ENCODE data around the gene POU2F1. TPM values are rescaled to one million over a fixed set of nuclear protein-coding genes. Genes with fewer than 3 reads are reported as not detected.

POU2F1 gene
- total RNA-seq, 2 donors from 2014 or later, result 7.7 to 10.9 TPM

DNA sequence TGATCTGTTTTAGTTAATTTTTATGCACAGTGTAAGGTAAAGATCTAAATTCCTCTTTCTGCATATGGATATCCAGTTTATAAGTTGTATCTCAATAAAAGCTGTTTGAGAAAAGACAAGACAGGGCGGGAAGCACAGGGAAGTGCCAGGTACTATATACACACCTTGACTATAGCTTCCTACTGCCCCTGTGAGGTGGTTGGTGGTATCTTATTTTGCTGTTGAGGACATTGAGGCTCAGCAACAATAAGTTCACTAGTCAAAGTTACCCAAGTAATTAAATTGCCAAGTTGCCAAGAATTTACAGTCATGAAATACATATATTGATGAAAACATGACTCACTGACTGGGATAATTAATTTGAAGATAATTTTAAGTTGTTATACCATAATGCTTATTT lies 188.5 kb downstream of the POU2F1 start:
- Histone ChIP-seq H3K36me3 (peaks cover 23% of the 10 kb centered on the region), H3K27ac (no peak overlapping the region), H3K9me3 (no peaks in the 10 kb centered on the region), H3K4me1 (no peaks in the 10 kb centered on the region), H3K4me3 (no peak overlapping the region), H3K27me3 (no peaks in the 10 kb centered on the region)
- TF ChIP-seq, protein P1, sequence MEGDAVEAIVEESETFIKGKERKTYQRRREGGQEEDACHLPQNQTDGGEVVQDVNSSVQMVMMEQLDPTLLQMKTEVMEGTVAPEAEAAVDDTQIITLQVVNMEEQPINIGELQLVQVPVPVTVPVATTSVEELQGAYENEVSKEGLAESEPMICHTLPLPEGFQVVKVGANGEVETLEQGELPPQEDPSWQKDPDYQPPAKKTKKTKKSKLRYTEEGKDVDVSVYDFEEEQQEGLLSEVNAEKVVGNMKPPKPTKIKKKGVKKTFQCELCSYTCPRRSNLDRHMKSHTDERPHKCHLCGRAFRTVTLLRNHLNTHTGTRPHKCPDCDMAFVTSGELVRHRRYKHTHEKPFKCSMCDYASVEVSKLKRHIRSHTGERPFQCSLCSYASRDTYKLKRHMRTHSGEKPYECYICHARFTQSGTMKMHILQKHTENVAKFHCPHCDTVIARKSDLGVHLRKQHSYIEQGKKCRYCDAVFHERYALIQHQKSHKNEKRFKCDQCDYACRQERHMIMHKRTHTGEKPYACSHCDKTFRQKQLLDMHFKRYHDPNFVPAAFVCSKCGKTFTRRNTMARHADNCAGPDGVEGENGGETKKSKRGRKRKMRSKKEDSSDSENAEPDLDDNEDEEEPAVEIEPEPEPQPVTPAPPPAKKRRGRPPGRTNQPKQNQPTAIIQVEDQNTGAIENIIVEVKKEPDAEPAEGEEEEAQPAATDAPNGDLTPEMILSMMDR (IDR thresholded peaks at IDR 0.05), result peak in 1 of 2 donors; percentile 16
- DNase-seq (ENCODE audit: low spot score), result no peak

DNA sequence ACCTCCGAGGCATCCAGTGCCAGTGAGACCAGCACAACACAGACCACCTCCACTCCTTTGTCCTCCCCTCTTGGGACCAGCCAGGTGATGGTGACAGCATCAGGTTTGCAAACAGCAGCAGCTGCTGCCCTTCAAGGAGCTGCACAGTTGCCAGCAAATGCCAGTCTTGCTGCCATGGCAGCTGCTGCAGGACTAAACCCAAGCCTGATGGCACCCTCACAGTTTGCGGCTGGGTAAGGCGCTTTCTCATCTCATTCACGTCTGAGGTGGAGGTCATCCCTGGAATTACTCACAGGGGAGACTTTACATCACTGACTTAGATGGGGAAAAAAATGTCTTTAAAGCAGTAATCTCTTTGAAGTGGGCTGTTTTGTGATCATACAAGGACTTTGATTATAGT lies 191.4 kb downstream of the POU2F1 start:
- Histone ChIP-seq H3K4me3 (no peak overlapping the region), H3K4me1 (no peaks in the 10 kb centered on the region), H3K36me3 (peaks cover 41% of the 10 kb centered on the region), H3K9me3 (no peaks in the 10 kb centered on the region), H3K27me3 (no peaks in the 10 kb centered on the region), H3K27ac (no peak overlapping the region)
- TF ChIP-seq, protein P1 (IDR thresholded peaks at IDR 0.05), result no peak
- no peak for DNase-seq (ENCODE audit: low spot score)

DNA sequence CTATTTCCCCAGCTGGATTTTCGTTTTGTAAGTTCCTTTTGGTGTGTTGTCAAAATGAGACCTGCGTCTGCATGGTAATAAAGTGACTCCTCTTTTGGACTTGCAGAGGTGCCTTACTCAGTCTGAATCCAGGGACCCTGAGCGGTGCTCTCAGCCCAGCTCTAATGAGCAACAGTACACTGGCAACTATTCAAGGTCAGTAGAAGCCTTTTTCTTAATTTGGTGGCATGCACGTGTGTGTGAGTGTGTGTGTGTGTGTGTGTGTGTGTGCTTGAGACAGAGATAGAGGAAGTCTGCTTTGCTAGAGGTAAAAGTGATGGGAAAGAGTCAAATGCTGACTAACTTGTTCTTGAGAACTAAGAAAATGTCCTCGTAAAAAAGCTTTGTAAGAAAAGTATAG lies 192.2 kb downstream of the POU2F1 start:
- no peak overlapping the region for H3K27ac ChIP-seq
- H3K4me1 ChIP-seq, result no peaks in the 10 kb centered on the region
- no peaks in the 10 kb centered on the region for H3K9me3 ChIP-seq
- no peak for DNase-seq (ENCODE audit: low spot score)
- H3K27me3 ChIP-seq, result no peaks in the 10 kb centered on the region
- TF ChIP-seq, protein P1 (IDR thresholded peaks at IDR 0.05), result no peak
- peaks cover 41% of the 10 kb centered on the region for H3K36me3 ChIP-seq
- no peak overlapping the region for H3K4me3 ChIP-seq

DNA sequence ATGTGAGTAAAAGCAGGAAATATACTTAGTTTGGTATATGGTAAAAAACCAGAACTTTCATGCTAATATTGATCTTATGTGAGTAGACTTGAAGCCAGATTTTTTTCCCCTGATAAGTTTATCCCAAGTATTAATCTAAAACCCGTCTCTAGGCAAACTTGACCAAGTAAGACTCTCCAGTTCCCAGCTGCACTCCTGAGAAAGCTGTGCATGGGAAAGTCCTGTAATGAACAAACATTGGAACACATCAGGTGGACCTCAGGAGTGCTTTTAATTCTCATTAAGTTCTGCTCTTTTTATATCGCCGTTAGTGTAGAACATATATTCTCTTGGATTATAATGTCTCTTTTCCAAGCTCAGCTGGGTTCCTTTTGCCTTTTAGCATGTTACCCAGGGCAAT lies 192.6 kb downstream of the POU2F1 start:
- no peak for DNase-seq (ENCODE audit: low spot score)
- Histone ChIP-seq H3K9me3 (no peaks in the 10 kb centered on the region), H3K4me1 (no peaks in the 10 kb centered on the region), H3K36me3 (peaks cover 41% of the 10 kb centered on the region), H3K4me3 (no peak overlapping the region), H3K27ac (no peak overlapping the region), H3K27me3 (no peaks in the 10 kb centered on the region)
- TF ChIP-seq, protein P1 (IDR thresholded peaks at IDR 0.05), result no peak

DNA sequence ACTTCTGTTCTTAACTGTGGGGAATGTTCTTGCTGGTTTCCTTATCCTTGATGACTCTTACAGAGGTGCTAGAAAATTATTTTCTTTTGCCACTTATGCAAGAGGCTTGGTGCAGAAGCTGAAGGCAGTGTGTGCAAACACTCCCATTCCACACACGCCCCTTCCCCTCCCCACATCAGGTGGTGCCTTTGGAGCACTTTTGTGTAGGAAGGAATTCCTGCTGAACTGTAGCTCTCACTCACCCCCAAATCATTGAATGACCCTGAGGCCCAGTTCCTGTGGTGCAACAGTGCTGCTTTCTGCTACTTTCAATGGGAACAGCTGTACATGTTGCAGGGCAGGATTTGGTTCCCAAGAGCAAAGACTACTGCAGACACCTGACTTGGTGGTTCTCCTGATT lies 195.8 kb downstream of the POU2F1 start:
- no peak for DNase-seq (ENCODE audit: low spot score)
- H3K27me3 ChIP-seq, result no peaks in the 10 kb centered on the region
- no peak overlapping the region for H3K4me3 ChIP-seq
- H3K4me1 ChIP-seq, result no peaks in the 10 kb centered on the region
- H3K27ac ChIP-seq, result no peak overlapping the region
- no peaks in the 10 kb centered on the region for H3K9me3 ChIP-seq
- peaks cover 33% of the 10 kb centered on the region for H3K36me3 ChIP-seq
- TF ChIP-seq, protein P1 (IDR thresholded peaks at IDR 0.05), result no peak

DNA sequence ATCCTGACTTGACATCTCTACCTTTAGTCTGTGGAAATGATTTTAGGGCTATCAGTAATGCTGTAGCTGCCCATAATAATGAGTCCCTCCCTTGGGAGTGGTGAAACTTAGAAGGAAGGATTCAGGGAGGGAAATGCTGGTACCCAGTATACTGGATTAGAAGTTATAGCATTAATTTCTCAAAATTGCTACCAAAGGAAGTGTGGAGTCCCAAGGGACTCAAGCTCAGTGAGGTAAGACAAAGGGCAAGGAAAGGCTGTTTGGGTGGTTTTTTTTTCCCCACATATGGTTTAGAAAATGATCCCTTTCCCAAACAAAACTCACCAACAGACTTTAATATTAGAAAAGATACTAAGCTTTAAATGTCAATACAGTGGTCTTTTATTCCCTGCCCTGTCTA lies 197.7 kb downstream of the POU2F1 start:
- H3K9me3 ChIP-seq, result no peaks in the 10 kb centered on the region
- TF ChIP-seq, protein P1 (IDR thresholded peaks at IDR 0.05), result no peak
- no peaks in the 10 kb centered on the region for H3K4me1 ChIP-seq
- H3K27me3 ChIP-seq, result no peaks in the 10 kb centered on the region
- H3K27ac ChIP-seq, result no peak overlapping the region
- peaks cover 18% of the 10 kb centered on the region for H3K36me3 ChIP-seq
- no peak overlapping the region for H3K4me3 ChIP-seq
- DNase-seq (ENCODE audit: low spot score), result no peak
